GM18517 (cell line): ENCODE measurements around the gene SLMAP.

Experiments used
- ATAC-seq: cut with Tn5 transposase; IDR thresholded peaks from one replicate; pipeline ENCODE4 v1.9.1; 2021; ENCODE audit warnings: mild to moderate bottlenecking, moderate library complexity; ENCODE audit not compliant: unreplicated experiment

Gene SLMAP

DNA sequence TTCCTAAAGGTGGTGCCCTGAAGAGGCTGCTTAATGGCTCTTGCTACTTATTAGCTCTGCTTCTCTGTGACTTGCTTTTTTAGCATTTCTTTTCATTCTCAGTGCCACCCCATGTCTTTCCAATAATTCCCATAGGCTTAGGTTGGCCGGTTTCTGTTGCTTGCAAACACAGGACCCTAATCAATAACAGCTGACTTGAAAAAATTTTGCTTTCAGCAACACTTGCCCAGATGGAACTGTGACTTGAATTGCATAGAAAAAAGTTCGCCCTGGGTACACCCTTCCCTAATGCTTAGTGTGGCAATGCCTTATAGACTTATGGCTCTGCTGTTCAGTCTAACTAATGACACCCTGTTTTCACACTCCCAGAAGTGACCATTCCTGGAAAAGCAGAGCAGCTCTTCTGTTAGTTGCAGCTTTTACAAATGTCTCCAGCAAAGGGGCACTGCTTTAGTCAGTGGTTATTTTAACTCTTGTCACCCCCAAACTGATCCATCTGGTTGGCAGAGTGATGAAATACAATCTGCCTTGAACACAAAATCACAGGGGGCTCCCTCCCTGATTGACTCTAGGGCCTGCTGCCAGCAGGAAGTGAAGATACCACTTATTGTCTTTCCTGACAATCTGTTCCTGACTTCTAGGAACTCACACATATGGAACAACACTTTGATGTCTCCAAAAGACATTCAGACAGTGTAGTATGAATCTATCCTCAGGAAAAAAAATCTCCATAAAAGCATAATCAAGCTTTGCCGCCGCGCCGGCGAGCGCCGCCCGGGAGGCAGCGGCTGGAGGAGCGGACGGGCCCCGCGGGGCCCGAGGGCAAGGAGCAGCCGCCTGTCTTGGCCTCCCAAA lies 9.7 kb upstream of the SLMAP start:
- no peak for ATAC-seq

DNA sequence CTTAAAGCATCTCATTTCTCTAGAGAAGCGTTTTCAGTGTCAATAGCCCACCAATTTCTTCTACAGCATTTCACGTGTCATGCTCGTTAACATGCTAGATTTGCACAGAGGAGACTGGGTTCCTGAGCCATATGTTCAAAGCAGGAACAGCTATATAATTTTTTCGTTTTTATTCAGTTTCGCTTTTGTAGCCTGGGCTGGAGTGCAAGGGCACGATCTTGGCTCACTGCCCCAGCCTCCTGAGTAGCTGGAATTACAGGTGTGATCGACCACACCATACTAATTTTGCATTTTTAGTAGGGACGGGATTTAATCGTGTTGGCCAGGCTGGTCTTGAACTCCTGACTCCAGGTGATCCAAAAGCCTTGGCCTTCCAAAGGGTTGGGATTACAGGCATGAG lies 6.6 kb upstream of the SLMAP start:
- ATAC-seq = no peak

DNA sequence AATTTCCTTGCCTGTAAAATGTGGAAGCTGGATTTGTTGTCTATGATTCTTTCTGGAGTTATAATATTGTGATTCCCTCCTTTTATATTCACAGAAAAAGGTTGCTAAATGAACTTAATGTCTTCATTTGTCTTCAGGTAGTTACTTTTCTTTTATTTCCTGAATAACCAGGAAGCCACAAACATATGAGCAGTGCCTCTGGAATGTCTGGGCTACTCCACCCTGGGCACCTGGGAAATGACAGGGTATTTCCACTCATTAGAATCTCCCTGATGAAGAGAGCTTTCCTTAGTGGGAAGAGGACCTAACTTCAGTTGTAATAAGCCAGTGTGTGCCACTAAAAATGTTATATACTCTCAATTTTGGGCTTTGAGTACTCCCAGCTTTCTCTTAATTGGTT lies 3.8 kb upstream of the SLMAP start:
- ATAC-seq = no peak

DNA sequence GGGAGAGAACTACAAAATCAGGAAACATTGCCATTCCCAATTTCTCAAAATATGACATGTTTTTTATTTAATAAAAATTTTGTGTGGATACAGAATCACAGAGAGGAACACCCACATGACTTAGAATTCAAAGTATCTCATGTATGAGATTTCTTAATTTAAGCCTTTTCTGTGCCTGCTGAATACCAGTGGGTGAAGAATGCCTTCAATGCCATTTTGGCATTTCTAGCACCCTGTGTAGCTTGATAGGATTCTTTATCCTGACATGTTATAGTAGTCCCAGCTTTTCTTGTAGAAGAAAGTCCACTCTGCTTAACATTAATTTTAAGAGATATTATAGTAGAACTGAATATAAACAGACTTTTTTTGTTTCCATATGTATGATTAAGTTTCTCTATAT lies 3.1 kb upstream of the SLMAP start:
- no peak for ATAC-seq

DNA sequence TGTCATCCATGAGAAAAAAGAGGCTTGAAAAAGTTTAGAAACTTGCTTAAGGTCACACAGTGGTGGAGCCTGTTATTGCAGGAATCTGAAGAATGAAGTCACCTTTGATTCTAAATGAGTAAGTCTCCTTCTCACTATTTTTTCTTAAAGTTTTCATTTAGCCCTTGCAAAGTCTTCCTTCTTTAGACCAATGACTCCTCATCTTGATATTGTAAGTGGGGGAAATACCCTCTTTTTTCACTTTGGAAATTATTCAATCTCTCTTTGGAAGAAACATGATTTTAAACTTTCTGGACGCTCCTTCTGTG lies 787 bp upstream of the SLMAP start:
- no peak for ATAC-seq

DNA sequence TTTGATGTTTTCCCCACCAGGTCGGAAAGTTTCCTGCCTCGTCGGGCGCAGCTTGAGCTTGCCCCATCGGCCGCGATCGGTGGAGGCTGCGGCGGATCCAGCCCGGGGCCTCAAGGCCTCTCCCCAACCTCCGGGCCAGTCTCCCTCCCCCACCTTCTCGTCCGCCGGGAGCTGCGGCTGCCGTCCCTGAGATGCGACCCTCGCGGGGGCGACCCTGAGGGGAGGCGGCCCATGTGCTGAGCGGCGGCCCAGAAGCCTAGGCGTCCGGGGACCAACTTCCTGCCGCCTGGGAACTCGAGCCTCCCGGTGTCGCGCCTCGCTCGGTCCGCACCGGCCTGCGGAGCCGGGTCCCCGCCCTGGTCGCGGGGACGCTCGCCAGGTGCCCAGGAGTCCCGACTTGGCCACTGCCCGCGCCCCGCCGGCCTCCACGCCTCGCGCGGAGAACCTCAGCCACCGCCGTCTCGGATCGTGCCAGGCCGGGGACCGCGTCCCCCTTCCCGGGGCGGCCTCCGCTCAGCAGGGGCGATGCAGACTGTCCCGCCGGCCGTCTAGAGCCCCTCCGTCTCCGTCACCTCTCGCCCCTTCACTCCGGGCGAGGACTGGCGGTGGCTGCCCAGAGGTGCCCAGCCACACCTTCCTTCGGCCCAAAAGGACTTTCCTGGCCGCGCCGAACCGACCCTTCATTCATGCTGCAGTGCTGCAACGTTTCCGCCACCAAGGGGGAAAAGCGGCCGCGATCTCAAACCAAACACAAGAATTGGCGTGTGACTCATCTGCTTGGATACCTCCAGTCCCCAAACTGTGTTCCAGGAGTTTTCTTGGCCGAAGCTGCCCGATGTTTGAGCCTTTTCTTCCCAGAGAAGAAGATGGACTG lies 656 bp downstream of the SLMAP start:
- peak; percentile 12 for ATAC-seq

DNA sequence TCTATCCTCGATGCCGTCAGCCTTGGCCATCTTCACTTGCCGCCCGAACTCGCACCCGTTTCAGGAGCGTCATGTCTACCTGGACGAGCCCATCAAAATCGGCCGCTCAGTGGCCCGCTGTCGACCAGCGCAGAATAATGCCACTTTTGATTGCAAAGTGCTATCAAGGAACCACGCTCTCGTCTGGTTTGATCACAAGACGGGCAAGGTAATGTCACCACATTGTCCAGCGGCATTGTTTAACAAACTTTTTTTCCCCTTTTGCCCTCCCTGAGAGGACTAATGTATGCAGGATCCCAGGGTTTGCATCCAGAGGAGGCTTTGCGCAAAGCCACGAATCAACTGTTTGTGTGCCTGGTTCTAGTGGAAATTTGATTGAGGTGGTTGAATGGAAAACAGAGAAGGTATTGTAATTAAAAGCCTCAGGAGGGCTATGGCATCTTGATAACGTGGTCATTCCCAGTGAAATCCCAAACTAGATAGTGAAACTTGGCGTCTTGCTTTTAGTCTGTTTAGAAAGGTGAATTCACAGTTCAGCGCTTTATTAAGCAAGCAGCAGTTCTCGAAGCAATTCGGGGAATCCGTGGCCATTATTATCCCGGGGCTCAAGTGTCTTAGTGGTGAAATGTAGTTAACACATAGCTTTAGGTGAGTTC lies 1.7 kb downstream of the SLMAP start:
- ATAC-seq = no peak

DNA sequence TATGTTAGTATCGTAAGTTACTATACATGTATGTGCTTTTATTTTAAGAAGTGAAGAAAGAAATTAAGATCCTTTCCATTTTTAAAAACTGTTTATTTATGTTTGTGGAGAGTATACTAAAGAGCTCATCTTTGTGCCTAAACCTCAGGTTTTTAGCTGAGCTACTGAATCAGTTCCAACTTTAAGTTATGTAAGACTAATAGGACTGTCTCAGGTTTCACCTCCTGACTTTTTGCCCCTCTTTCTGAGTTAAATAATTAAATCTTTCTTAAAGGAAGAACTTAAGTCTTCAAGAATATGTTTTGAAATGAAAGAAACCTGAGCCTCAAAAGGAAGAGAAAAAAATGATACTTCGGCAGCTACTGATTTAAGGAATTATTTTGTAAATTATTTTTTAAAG lies 2.6 kb downstream of the SLMAP start:
- no peak for ATAC-seq

DNA sequence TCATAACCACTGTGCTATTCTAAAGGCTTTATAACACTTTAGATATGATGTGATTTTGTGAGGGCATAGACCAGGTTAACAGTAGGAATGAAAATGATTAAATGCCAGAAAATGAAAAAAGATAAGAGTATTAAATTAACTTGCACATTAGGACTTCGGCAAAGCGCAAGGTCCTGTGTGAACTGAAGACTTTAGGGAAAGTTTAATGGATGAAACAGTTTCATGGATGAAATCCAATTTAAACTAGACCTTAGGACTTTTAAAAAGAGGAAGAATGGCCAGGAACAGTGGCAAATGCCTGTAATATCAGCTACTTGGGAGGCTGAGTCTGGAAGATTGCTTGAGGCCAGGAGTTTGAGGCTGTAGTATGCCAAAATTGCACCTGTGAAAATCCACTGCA lies 8.7 kb downstream of the SLMAP start:
- ATAC-seq = no peak

DNA sequence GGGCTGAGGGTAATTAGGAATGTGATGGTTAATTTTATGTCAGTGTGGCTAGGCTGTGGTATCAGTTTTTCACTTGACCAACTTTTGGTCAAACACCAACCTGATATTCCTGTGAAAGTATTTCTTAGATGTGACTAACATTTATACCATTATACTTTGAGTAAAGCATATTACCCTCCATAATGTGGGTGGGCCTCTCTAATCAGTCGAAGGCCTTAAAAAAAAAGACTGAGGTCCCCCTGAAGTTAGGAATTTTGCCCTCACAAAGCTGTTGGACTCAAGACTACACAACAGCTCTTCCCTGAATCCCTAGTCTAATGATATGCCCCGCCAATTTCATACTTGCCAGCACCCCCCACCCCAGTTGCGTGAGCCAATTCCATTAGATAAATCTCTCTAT lies 12.5 kb downstream of the SLMAP start:
- ATAC-seq = no peak

DNA sequence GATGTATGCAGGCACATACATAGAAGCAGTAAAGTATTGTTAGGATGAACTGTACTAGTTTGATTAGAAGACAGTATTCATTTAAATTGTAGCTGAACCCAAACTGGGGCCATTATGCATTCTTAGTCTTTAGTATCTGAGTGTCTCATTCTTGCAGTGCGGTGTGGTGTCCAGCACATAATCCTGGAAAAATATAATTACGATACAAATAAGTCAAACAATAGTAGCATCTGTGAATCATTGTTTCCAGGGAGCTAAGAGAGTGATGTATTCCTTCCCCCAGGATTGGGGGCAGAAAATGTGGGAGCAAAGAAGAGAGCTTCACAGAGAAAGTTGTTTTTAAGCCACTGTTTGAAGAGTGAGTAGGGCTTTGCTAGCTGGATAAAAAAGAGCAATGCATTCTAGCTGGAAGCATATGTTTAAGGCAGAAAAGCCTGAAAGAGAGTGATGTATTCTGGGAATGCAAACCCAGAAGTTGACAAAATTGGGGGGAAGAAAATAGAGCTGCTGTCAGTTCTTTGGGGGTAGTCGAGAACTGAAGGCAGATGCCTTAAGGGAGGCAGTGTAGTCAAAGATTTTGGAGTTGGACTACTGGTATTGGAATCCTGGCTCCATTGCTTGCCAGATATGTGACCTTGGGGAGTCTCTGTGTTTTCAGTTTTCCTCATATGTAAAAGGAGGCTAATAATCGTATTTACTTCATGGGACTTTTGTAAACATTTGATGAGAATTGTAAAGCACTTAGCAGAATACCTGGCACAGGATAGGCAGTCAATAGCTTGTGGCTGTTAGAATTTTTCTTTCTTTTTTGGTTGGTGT lies 14.1 kb downstream of the SLMAP start:
- ATAC-seq = no peak

DNA sequence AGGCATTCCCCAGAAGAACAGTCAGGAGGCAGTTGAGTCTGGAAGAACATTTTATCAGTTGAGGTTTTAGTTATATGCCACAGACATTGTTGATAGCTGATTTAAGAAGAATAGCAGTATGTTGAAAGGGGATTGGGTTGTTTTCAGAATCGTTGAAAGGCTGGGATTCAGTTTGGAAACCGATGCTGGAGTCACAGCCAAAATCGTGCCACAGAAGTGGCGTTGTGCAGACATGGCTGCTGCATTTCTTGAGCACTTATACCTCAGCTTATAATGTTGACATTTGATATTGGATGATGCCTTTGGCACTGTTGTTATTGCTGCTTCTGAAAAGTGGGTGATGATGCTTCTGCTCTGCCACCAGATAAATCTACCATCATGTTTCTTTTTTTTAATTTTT lies 16.1 kb downstream of the SLMAP start:
- ATAC-seq = no peak

DNA sequence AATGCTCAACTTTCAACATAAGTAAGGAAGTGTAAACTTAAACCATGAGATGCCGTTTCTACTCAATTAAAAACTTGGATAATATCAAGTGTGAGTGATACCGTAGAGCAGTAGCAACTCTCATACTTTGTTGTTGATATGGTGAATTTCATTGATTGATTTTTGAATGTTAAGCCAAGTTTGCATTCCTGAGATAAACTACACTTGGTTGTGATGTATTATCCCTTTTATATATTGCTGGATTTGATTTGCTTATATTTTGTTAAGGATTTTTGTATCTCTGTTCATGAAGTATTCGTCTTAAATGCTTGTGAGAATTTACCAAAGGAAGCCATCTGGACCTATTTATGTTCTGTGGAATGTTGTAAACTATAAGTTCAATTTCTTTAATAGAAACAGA lies 21.7 kb downstream of the SLMAP start:
- ATAC-seq = no peak

DNA sequence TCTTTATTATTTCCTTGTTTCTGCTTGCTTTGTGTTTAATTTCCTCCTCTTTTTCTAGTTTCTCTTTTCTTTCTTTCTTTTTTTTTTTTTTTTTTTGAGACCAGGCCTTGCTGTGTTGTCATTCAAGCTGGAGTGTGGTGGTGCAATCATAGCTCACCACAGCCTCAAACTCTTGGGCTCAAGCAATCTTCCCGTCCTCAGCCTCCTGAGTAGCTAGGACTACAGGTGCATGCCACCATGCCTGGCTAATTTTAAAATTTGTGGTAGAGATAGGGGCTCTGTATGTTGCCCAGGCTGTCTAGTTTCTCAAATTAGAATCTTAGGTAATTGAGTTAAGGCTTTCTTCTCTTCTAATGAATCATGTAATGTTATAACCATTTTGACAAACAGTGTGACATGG lies 22.4 kb downstream of the SLMAP start:
- ATAC-seq = no peak

DNA sequence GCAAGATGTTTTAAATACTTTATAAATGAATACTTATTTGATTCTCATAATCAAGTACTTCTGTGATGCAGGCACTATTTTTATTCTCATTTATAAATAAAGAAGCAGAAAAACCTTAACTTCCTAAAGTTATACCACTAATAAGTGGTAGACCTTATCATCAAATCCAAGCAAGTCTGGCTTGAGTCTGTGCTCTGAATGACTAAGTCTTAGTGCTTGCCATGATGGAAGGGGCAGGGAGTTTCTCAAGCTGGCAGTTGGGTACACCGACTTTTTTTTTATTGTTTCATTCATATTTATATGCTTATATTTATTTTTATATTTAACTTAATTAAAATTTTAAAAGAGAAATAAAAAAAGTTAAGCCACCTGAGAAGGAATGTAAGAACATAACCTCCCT lies 23.6 kb downstream of the SLMAP start:
- no peak for ATAC-seq

DNA sequence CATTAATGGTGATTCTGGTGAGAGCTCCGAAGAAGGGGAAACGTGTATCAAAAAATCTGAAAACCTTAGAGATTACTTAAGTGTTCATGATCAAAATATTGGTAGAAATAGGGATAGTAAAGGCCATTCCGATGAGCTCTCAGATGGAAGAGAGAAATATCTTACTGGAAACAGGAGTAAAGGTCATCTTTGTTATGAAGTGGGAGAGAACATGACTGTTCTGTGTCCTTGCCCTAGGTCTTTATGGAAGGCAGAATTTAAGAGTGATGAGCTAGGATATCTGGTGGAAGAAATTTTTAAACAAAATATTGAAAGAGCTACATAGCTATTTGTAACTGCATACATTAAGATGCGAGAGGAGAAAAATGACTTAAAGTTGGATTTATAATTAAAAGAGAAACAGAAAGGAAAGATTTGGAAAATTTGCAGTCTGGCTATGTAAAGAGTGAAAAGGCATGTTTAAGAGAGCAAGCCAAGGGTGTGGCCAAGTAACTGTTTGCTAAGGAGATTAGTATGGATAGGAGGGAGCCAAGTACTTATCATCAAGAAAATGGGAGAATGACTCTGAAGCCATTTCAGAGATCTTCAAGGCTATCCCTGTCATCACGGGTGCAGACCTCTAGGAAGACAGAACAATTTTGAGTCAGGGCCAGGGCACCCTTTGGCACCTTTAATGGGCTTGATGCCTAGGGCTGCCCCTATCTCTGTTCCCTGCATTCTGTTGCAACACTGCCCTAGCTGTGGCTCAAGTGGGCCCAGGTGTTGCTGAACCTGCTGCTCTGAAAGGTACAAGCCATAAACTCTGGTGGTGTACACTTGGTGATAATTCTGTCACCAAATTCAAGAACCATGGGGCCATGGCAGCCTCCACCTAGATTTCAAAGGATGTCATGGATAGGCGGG lies 27.3 kb downstream of the SLMAP start:
- ATAC-seq = no peak

DNA sequence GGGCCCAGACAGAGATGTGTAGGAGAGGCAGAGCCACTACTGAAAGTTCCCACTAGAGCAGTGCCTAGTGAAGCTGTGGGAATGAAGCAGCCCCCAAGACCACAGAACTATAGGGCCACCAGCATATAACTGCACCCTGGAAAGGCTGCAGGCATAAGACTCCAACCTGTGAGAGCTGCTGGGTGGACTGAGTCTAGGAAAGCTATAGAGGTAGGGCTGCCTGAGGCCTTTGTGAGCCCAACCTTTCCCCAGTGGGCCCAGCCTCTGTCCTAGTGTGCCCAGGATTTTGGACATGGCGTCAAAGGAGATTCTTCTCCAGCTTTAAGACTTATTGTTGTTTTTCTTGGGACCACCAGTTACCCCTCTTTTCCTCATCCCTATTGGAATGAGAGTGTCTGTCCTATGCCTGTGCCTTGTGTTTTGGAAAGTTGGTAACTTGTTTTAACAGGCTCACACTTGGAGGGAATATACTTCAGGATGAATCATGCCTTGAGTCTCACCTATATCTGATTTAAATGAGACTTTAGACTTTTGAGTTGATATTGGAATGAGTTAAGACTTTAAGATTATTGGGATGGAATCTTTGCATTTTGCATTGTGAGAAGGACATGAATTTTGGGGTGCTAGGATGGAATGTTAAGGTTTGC lies 28.1 kb downstream of the SLMAP start:
- ATAC-seq = no peak

DNA sequence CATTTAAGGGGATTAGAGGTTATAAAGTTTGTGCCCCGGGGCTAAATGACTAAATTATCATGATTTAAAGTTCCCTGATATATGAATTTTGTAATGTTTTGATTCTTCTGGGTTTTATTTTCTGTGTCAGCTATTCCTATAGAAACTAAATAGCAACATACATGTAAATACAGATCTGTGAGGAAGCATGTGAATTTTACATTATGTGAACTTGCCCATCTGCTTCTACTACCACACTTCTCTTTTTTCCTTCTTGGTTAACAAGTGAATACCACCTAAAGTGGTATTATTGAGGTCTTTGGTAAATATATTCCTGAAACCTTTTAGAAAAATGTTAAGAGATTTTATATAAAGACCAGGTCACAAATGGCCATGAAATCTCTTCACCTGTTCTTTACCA lies 29.3 kb downstream of the SLMAP start:
- ATAC-seq = no peak

DNA sequence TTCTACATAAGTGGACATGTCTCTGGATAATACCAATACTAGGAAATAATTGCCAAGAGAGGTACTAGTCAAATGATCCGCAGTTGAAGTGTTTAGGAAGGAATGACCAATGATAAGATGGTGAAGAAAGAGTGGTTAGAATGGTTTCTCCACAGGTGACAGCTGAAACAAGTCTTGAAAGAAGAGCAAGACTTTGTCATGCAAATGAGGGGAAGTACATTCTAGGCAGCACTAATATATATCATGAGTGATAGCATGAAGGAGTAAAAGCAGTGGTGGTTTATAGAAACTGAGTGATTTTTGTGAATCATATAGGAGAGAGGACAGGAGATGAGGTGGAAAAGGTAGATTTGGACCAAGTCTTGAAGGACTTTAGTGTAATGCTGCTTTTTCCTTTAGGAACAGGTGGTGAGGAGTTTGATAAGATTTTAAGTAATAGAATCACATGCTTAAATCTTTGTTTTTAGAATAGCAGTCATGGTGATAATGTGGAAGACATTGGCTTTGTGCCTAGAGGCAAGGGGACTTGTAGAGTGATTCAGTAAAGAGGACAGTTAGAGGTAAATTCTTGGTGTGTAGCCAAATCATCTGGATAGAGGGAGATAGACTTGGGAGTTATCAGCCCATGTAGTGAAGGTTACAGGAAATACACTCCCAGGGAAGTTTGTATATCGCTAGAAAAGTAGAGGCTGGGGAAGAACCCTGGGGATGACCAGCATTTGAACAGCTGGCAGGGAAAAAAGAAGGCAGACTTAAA lies 31.9 kb downstream of the SLMAP start:
- peak; percentile 94 for ATAC-seq
